ENCODE results near the gene PNPLA4. TPM values are rescaled to one million over a fixed set of nuclear protein-coding genes. Genes with fewer than 3 reads are reported as not detected.
A peak's percentile ranks its signal among the peaks of the same experiment; 100 is the strongest.

Gene PNPLA4
- total and polyA plus RNA-seq, 2 of the 13 experiments (the other 11 are each of a cell fraction or from before 2014, with no cell fraction given), result 13.0 to 17.7 TPM

DNA sequence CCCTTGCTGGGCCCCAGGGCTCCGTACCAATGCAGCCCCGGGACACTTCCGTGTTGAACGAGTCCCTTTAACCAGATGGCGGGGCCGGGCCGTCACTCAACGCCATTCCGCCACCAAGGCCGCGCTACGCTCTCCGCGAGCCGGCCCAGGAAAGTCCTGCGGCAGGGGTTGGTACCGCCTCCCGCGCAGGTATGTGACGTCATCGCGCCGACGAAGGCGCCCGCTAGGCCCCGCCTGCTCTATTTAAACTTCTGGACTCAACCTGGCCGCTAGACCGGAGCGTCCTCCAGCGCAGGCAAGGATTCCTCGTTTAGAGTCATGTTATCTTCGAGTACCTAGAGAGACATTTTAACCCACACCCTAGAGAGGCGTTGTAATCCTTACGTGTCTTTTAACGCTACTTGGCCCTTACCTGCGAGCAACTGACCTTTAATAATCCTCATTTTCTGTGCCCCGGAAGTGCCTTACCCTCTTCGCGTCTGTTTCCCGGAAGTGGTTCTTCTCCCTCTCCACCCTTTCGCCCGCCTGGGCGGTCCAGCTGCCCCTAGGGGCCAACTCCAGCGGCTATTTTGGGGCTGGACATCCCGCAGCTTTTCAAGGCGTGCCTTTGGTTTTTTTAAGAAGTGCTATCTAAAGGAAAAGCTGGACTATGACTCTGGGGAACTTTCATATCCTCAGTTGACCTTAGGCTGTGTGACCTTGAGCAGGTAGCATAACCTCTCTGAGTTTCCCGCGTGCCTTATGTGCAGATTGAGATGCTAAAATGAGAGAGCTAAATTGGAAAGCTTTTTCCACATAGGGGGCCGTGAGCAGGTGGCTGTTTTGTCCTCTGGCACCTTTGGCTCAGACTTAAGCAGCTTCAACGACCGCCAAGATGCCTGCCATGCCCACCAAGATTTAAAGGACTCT lies at the start of gene PNPLA4 (continued):
- TF ChIP-seq RAD51 (IDR thresholded peaks at IDR 0.05; ENCODE audit: borderline replicate concordance) (no peak), SAP130 (CRISPR knock-in tag; IDR thresholded peaks at IDR 0.05; ENCODE audit: low read depth) (peak; percentile 62), ASH2L (IDR thresholded peaks at IDR 0.05; ENCODE audit: insufficient read length, low read depth, low read length) (peak; percentile 68), KLF6 (CRISPR knock-in tag; IDR thresholded peaks at IDR 0.05) (no peak), AKAP8 (CRISPR knock-in tag; IDR thresholded peaks at IDR 0.05) (no peak), GATAD1 (CRISPR knock-in tag; IDR thresholded peaks at IDR 0.05) (peak; percentile 86), ZNF781 (CRISPR knock-in tag; IDR thresholded peaks at IDR 0.05; ENCODE audit: borderline replicate concordance, not compliant biosample characterization) (no peak), ZNF354B (CRISPR knock-in tag; IDR thresholded peaks at IDR 0.05) (no peak), ZNF605 (CRISPR knock-in tag; IDR thresholded peaks at IDR 0.05) (0 out of 2 replicates have a peak, but pooled peaks have one; percentile 64), ZFP36L1 (CRISPR knock-in tag; IDR thresholded peaks at IDR 0.05) (no peak), RXRA (CRISPR knock-in tag; IDR thresholded peaks at IDR 0.05) (no peak), RXRB (CRISPR knock-in tag; IDR thresholded peaks at IDR 0.05; ENCODE audit: borderline replicate concordance) (no peak), PHB2 (IDR thresholded peaks at IDR 0.05; ENCODE audit: partially characterized antibody) (no peak), SUZ12 (IDR thresholded peaks at IDR 0.05; ENCODE audit: low read depth, low read length) (no peak), ZBTB1 (CRISPR knock-in tag; IDR thresholded peaks at IDR 0.05; ENCODE audit: borderline replicate concordance) (no peak)
- TF ChIP-seq, protein P1, sequence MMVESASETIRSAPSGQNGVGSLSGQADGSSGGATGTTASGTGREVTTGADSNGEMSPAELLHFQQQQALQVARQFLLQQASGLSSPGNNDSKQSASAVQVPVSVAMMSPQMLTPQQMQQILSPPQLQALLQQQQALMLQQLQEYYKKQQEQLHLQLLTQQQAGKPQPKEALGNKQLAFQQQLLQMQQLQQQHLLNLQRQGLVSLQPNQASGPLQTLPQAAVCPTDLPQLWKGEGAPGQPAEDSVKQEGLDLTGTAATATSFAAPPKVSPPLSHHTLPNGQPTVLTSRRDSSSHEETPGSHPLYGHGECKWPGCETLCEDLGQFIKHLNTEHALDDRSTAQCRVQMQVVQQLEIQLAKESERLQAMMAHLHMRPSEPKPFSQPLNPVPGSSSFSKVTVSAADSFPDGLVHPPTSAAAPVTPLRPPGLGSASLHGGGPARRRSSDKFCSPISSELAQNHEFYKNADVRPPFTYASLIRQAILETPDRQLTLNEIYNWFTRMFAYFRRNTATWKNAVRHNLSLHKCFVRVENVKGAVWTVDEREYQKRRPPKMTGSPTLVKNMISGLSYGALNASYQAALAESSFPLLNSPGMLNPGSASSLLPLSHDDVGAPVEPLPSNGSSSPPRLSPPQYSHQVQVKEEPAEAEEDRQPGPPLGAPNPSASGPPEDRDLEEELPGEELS (CRISPR knock-in tag; IDR thresholded peaks at IDR 0.05), result no peak
- TF ChIP-seq, protein P2, sequence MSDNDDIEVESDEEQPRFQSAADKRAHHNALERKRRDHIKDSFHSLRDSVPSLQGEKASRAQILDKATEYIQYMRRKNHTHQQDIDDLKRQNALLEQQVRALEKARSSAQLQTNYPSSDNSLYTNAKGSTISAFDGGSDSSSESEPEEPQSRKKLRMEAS (IDR thresholded peaks at IDR 0.05), result no peak; the same call in 1 of the 2 replicates
- TF ChIP-seq, protein P3, sequence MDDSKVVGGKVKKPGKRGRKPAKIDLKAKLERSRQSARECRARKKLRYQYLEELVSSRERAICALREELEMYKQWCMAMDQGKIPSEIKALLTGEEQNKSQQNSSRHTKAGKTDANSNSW (CRISPR knock-in tag; IDR thresholded peaks at IDR 0.05; ENCODE audit: borderline replicate concordance), result no peak
- TF ChIP-seq, protein P4, sequence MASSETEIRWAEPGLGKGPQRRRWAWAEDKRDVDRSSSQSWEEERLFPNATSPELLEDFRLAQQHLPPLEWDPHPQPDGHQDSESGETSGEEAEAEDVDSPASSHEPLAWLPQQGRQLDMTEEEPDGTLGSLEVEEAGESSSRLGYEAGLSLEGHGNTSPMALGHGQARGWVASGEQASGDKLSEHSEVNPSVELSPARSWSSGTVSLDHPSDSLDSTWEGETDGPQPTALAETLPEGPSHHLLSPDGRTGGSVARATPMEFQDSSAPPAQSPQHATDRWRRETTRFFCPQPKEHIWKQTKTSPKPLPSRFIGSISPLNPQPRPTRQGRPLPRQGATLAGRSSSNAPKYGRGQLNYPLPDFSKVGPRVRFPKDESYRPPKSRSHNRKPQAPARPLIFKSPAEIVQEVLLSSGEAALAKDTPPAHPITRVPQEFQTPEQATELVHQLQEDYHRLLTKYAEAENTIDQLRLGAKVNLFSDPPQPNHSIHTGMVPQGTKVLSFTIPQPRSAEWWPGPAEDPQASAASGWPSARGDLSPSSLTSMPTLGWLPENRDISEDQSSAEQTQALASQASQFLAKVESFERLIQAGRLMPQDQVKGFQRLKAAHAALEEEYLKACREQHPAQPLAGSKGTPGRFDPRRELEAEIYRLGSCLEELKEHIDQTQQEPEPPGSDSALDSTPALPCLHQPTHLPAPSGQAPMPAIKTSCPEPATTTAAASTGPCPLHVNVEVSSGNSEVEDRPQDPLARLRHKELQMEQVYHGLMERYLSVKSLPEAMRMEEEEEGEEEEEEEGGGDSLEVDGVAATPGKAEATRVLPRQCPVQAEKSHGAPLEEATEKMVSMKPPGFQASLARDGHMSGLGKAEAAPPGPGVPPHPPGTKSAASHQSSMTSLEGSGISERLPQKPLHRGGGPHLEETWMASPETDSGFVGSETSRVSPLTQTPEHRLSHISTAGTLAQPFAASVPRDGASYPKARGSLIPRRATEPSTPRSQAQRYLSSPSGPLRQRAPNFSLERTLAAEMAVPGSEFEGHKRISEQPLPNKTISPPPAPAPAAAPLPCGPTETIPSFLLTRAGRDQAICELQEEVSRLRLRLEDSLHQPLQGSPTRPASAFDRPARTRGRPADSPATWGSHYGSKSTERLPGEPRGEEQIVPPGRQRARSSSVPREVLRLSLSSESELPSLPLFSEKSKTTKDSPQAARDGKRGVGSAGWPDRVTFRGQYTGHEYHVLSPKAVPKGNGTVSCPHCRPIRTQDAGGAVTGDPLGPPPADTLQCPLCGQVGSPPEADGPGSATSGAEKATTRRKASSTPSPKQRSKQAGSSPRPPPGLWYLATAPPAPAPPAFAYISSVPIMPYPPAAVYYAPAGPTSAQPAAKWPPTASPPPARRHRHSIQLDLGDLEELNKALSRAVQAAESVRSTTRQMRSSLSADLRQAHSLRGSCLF (CRISPR knock-in tag; IDR thresholded peaks at IDR 0.05; ENCODE audit: borderline replicate concordance), result no peak
- TF ChIP-seq, protein P5, sequence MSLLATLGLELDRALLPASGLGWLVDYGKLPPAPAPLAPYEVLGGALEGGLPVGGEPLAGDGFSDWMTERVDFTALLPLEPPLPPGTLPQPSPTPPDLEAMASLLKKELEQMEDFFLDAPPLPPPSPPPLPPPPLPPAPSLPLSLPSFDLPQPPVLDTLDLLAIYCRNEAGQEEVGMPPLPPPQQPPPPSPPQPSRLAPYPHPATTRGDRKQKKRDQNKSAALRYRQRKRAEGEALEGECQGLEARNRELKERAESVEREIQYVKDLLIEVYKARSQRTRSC (CRISPR knock-in tag; IDR thresholded peaks at IDR 0.05; ENCODE audit: low read depth), result no peak
